GM21515 (cell line): ENCODE data around the gene ARMC6.
"Not testable (repeated sequence)": the region's sequence is repeated elsewhere in the genome, so short reads cannot be mapped to it uniquely, and the experiment has no call there.

Experiments used
- ATAC-seq: cut with Tn5 transposase; IDR thresholded peaks from one replicate; pipeline ENCODE4 v1.9.1; 2021; ENCODE audit not compliant: unreplicated experiment

Gene ARMC6

DNA sequence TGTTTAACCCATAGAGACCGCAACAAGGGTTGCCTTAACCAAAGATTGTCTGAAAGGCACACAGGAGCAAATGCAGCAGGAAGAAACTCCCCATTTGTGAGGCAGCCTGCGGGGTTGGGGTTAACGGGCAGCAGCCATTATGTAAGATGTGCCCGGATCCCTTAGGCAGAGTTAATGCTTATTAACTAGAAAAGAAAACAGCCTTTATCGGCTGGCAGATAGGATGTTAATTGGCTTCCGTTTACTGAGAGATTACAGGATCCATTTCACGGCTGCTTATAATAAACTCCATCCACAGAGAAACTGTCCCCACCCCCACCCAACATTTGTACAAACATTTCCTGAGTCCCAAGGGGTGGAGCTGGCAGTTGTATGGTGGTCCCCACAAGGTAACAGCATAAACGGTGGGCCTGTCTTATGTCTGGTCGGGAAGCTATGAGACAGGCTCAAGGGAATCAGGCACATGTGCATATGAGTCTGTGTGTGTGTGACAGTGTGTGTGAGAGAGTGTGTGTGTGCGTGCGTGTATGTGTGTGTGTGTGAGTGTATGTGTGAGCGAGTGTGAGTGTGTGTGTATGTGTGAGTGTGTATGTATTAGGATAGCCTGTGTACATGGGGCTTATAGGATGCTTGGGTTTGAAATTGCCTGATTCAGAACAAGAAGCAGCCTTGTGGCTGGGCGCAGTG, 40.9 kb downstream of the ARMC6 start:
- no peak for ATAC-seq

DNA sequence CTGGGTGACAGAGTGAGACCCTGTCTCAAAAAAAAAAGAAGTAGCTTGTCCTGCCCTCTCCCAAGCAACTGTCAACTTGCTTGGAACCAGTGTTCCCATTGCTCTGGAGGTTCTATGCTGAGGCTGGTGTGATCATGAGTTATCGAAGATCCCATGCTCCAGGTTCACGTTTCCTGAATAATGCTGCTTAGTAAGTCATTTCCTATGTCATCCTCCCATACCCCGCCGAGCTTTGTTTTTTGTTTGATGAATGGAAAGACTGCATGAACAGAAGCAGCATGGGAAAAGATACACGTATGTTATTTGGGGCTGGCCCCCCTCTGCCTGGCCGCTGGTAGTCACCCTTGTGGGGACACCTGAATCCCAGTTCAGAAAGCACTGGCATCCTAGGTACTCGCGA, 41.7 kb downstream of the ARMC6 start:
- no peak for ATAC-seq

DNA sequence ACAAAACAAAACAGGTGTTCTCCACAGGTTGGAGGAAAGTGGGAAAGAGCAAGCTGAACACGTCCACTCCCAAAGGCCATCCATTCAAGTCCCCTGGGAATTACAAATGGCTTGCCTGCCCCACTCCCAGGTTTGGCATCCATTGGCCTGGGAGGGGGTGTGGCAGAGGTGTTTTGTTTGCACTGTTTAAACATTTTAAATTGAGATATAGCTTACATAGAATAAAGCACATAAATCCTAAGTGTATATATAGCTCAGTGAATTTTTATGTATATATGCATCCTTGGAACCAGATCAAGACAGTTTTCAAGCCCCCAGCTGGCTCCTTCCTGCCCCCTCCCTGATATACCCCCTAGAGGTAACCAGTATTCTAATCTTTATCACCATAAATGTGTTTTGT, 43.1 kb downstream of the ARMC6 start:
- ATAC-seq = no peak

- ATAC-seq = no peak
Observed at GRCh38 chr19:19077103-19077502, 43.7 kb downstream of the ARMC6 start.

DNA sequence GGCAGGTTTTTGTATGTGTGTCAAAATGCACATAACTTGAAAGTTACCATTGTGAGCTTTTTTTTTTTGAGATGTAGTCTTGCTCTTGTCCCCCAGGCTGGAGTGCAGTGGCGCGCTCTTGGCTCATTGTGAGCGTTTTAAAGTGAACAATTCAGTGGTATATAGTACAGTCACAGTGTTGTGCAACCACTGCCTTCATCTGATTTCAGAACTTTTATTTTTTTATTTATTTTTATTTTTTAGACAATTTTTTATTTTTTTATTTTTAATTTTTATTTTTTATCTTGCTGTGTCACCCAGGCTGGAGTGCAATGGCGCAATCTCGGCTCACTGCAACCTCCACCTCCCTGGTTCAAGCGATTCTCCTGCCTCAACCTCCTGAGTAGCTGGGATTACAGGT, 45.4 kb downstream of the ARMC6 start:
- no peak for ATAC-seq

DNA sequence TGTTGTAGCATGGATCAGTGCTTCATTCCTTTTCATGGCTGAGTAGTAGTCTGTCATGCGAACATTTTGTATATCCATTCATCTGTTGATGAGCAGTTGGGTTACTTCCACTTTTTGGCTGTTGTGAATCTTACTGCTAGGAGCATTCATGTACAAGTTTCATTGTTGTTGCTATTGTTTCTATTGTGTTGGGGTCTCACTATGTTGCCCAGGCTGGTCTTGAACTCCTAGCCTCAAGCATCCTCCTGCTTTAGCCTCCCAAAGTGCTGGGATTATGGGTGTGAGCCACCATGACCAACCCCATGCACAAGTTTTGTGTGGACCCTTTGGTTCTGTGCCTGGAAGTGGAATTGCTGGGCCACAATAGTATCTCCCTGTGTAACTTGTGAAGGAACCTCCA, 46.2 kb downstream of the ARMC6 start:
- ATAC-seq = no peak

DNA sequence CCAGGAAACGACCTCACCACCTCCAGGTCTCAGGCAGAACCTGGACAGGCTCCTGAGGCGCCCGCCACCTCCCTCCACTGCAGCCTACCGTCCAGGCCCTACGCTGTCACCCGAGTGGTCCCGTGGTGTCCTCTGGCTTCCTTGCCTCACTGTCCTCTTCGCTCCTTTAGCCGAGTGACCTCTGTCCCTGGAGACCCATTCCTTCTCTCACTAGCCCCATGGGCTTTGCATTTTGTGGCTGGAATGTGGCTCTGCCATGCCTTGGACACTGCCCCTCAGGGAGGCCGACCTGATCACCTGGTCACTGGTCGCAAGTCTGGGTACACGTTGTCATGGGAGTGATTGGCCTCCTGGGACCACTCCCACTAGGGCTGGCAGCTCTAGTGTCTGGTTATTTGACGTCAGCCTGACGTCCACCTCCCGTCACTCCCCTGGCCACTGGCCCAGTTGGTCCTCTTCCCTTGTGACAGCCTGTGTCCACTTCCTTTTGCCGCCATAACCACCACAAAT, 48.3 kb downstream of the ARMC6 start:
- ATAC-seq = no peak

DNA sequence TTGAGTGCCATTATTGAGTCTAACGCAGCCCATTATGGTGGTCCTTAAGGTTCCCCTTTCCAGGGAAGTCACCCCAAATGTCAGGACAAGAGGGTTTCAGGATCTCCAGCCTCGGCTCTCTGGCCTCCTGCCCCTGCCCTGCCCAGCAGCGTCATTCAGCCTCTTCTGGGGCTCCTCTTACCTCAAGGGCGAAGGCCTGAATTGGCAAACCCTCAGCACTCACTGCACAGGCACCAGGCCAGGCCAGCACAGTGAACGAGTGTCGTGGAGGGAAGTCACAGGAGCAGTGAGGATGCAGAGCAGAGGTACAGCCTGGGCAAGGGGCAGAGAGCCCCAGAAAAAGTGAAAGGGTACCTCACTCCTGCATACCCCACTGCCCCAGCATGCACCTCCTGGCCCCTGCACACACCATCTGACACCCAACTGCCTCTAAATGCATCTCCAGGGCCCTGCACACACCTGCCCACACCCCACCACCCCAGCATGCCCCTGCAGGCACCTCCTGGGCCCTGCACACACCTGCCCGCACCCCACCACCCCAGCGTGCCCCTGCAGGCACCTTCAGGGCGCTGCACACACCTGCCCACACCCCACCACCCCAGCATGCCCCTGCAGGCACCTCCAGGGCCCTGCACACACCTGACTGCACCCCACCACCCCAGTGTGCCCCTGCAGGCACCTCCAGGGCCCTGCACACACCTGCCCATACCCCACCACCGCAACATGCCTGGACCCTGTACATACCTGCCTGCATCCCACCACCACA, 50.2 kb downstream of the ARMC6 start:
- ATAC-seq = no peak

DNA sequence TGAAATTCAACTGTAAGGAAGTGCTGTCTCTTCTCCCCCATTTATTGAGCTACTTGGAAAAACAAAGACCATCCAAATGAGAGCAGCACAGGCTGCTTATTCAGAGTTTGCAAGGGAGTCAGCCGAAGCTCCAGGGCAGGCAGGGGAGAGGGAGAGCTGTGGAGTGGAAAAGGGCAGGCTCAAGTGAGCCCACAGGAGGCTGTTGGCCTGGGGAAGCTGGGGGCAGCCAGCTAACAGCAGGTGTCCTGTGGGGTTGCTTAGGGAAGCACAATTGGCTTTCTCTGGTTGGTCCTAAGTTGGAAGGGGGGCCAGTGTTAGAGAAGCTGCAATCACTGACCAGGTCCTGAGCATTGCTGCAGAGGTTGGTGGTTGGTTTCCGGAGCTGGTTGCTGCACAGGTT, 54.3 kb downstream of the ARMC6 start:
- no peak for ATAC-seq

GRCh38 chr19:19094513-19094912, 61.1 kb downstream of the ARMC6 start:
- no peak for ATAC-seq

GRCh38 chr19:19095691-19096090, 62.3 kb downstream of the ARMC6 start:
- no peak for ATAC-seq

DNA sequence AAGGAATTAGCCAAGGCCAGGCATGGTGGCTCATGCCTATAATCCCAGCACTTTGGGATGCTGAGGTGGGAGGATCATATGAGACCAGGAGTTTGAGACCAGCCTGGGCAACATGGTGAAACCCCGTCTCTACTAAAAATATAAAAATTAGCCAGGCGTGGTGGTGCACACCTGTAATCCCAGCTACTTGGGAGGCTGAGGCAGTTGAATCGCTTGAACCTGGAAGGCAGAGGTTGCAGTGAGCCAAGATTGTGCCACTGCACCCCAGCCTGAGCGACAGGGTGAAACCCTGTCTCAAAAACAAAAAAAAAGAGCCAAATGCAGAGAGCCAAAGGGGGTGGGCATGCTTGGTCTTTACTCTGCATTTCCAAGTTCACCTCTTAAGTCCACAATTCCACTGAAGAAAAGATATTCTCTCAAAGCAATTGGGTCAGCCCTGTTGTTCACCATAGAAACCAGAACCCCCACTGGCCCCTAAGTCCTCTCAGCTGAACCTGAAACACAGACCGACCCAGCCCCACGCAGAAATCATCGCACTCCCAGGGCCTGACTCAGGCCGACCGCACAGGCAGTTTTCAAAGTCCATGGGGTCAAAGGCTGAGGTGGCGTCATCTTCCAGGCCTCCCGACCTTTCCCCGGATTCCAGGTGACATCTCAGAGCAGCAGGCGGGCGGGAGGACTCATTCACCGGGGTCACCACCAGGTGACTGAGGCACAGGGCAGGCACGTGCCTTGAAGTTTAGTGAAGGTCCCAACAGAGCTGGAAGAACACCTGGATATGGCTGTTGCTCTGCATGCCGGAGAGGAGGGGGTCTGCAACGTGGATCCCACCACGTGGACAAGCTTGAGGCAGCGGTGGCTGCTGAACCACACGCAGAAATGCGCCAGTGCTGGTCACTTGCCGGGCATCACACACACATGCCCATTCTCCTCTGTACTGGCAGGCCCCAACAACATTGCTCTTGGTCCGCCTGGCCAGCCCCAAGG, 63.5 kb downstream of the ARMC6 start:
- ATAC-seq = no peak

GRCh38 chr19:19098084-19098702, 64.8 kb downstream of the ARMC6 start:
- ATAC-seq = no peak

- ATAC-seq = no peak
Observed at GRCh38 chr19:19098703-19099632, 65.6 kb downstream of the ARMC6 start.

- no peak for ATAC-seq
Observed at GRCh38 chr19:19101540-19101939, 68.1 kb downstream of the ARMC6 start.

GRCh38 chr19:19102566-19102965, 69.2 kb downstream of the ARMC6 start:
- not testable (repeated sequence) for ATAC-seq

- no peak for ATAC-seq
Observed at GRCh38 chr19:19103167-19103566, 69.8 kb downstream of the ARMC6 start.

DNA sequence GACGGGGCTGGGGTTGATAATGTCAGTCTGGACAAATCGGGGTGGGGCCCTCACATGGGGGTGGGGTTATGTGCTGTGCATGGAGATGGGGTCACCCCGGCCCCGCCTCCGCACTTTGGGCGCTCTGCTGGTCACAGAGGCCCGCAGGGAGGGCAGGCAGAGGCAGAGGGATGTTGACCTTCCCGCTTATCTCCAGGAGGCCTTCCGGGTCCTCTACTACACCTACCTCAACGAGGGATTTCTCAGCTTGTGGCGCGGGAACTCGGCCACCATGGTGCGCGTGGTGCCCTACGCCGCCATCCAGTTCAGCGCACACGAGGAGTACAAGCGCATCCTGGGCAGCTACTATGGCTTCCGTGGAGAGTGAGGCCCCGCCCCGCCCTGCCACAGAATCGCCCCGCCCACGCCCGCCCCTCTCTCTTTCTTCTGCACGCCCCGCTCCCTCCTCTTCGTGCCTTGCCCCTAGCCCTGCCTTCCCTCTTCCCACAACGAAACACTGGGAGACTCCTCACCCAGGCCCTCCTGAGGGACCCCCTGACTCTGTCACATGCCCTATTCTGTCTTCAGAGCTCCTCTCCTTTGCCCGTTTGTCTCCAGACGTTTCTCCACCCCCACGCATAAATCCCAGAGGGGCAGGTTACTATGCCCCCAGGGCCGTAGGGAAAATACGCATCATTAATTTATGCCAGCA, 72.1 kb downstream of the ARMC6 start:
- ATAC-seq = no peak

- no peak for ATAC-seq
Observed at GRCh38 chr19:19106056-19106551, 72.7 kb downstream of the ARMC6 start.
